COLO668 (cell line): ENCODE results near the gene VSX1.

Source experiments
- DNase-seq: peaks from one replicate; lab custom pipeline; 2025; ENCODE audit not compliant: unreplicated experiment; lab: John Stamatoyannopoulos, UW

Gene VSX1

DNA sequence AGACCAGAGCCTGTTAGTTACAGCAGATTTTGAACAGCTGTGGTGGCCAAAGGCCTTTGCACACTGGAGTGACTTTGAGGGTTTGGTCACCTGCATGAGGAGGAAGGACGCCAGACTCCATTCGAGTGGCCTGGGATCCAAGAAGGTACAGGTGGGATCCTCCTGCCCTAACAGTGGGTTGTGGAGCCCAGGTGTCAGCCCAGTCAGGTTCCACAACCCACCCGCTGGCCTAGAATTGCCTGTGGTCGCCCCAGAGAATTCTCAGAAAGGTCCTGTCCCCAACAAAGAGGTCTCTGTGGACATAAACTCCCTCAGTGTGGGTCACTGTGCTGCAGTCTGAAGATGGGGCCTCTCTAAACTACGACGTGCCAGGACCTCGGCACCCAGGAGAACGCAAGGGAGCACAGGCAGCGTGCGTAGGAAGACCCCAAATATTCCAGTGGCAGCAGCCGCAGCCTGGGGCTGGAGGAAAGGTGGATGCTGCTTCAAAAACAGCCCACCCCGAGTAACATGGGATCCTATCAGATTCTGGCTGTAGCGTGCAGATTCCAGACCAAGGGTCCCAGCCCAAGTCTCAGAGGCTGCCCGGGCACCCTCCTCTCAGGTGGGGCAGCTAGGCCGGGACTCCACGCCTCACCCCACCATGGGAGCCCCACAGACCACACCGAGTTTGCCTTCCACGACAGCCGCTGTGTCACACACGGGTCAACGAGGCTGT is 40.0 kb downstream of the VSX1 start:
- no peak for DNase-seq

- DNase-seq = no peak
Observed at GRCh38 chr20:25040438-25040831, 41.5 kb downstream of the VSX1 start.

- DNase-seq = peak; percentile 28
Observed at GRCh38 chr20:25039697-25040437, 42.1 kb downstream of the VSX1 start.

DNA sequence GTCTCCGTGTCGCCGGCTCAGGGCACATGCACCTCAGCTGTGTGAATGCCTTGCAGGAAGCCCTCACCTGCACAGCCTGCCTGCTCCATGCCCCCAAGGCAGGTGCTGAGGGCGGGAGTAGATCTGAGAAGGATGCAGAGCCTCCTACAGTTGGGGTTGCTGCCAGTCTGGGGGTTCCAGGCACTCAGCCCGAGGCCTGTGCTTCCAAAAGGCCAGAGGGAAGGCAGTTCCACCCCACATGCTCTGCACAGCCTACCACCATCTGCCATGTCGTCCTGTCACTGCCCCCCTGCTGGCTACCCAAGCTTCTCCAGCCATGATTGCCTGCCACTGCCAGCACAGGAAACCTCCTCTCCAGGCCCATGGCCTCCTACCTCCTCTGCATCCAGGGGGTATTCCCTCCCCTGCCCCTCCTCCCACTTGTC is 43.3 kb downstream of the VSX1 start:
- DNase-seq = no peak

GRCh38 chr20:25038103-25038410 is 43.9 kb downstream of the VSX1 start:
- no peak for DNase-seq

GRCh38 chr20:25037288-25038102 is 44.4 kb downstream of the VSX1 start:
- no peak for DNase-seq

GRCh38 chr20:25036331-25036936 is 45.5 kb downstream of the VSX1 start:
- DNase-seq = no peak

DNA sequence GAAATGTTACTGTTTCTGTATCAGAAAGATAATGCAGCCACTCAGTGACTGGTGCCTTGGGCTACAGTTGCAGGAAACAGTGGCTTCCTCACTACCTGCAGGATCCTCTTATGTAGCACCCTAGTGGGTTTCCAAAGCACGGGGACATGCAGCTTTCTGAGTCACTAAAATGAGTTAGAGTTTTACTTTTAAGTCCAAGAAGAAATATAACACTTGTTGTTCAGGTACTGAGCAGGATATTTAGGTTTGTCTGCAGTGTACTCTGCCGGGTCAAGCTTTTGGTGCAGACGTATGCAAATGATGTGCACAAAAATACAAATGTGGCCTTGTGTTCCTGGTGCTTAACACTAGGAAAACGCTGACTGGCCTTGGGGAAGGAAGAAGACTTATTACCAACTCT is 46.0 kb downstream of the VSX1 start:
- DNase-seq = no peak

GRCh38 chr20:25033924-25034300 is 48.0 kb downstream of the VSX1 start:
- DNase-seq = no peak

DNA sequence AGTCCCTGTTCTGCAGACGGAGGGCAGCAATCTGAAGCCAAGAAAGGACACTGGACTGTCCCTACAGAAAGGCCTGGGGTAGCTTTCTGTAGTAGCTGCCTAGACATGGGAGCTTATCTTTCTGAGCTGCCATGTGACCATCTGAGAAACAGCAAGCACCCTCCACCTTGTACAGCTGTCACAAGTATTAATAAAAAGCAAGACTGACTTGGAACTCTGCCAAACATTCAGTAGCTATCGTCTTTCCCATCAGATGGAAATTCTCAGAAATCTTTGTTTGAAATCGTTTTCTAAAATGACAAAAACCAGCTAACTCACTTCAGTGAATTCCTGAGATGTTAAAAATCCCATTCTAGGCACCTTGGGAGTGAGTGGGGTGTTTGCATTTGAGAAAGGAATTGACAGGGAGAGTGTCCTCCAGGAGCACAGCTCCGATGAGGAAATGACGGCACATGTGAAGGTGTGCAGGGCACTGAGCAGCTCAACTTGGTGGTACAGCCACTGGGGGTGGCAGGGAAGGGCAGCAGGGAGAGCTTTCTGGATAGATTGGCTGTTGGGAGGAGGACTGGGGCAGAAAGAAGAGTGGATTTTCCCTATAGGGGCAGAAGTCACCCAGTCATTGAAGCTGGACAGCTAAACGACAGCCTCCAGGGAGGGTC is 48.5 kb downstream of the VSX1 start:
- no peak for DNase-seq

DNA sequence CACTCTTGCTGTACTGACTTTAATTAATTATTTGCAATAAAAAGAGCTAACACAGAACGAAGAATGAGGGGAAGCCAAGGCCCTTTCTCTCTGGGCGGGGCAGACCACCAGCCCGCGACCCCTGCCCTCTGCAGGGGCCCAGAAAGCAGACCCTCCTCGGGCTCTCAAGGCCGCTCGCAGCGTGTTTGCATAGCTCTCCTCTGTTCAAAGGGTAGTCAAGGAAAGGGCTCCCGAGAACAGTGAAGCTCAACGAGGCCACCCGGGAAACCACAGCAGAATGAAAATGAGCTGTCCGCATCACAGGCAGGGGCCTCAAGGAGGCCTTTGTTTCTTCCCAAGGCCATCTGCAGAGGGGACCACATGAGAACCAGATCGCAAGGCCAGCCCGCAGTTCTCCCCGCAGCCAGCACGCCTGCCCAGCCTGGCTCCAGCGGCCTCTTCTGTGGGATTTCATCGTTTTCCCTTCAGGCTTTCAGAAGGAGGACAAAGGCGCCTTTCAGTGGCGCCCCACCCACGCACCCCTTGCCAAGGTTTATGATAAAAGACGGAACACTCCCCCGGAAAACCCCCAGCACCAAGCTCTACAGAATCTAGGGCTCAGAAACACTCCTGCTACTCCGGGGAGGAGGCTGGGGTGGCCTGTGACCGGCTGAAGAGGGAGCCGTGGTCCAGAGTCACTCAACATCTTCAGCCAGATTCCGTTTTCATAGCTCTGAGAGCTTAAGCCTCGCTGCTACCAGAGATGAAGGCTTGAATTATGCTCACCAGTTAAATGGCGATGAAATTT is 49.3 kb downstream of the VSX1 start:
- DNase-seq = no peak

GRCh38 chr20:25032065-25032477 is 49.9 kb downstream of the VSX1 start:
- no peak for DNase-seq

GRCh38 chr20:25031241-25031640 is 50.7 kb downstream of the VSX1 start:
- DNase-seq = no peak

GRCh38 chr20:25030649-25031207 is 51.2 kb downstream of the VSX1 start:
- no peak for DNase-seq

DNA sequence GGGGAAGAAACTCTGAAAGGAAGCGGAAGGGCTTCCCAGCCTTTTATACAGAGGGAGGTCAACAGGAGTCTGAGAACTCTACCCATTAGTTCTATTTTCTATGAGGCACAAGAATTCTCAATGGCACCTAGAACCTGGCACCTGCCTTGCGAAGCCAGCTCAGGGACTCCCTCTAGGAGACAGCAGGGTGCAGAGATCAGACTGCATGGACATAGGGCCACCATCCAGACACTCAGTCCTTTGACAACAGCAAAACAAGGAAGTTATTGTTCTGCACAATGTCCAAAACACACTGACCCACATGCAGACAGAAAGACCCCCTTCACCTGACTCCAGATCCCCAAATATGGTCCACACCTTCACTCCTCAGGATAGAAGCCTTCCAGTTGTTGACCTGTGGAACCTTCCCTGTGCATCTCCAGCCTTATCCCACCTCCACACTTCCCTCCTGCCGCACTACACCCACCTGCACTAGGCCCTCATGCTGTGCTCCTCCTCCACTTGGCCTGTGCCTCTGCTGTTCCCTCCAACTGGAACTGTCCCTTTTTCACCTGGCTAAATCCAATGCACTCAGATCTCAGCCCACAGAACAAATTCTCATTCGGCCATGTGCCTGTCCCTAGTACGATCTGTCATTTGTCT is 51.8 kb downstream of the VSX1 start:
- no peak for DNase-seq

DNA sequence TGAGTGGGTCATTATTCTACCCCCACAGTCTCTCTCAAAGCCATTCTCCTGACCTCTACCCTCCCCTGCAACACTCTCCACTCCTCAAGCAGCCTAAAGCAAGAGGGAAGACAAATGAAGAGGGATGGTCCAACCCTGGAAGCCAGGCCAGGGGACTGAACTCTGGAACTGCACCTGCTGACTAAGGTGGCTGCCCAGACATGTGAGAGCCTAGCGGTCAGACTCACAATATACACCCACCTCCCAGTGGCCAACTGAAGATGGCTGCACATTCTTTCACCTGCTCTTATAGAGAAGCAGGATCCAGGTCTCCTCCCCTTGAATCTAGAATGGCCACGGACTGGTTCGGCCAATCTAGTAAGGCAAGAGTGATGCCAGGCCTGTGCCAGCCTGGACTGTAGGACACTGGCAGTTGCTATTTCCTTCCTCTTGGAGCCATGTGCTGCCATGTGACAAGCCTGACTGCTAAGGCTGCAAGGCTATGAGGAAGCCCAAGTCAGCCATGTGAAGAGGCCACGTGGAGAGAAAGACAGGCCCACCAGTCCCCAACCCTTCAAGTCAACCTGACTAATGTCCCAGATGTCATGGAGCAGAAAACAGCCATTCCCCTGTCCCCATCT is 55.8 kb downstream of the VSX1 start:
- DNase-seq = no peak
